SK-N-MC (cell line): ENCODE results near the gene HS2ST1.

ENCODE experiments used
- EZH2 ChIP-seq: fragments of 200-600 bp; sonication (generic); IDR thresholded peaks from one replicate; pipeline ENCODE4 v1.6.1; 2017; ENCODE audit warnings: antibody characterized with exemption
- POLR2AphosphoS5 ChIP-seq: IDR thresholded peaks from 2 replicates; pipeline ENCODE4 v1.6.1; 2012; ENCODE audit warnings: mild to moderate bottlenecking, low read depth, low read length, borderline replicate concordance

- TF ChIP-seq POLR2AphosphoS5, result no peak
- no peak for TF ChIP-seq EZH2
These were observed 192.4 kb downstream of the HS2ST1 start for GRCh38 chr1:87106867-87107266.
